ENCODE measurements around the gene LKAAEAR1. TPM values are rescaled to one million over a fixed set of nuclear protein-coding genes. Genes with fewer than 3 reads are reported as not detected.
A peak's percentile ranks its signal among the peaks of the same experiment; 100 is the strongest.

The LKAAEAR1 gene
- total and polyA plus RNA-seq, 9 of the 15 experiments (the other 6 are each of a cell fraction or from before 2014, with no cell fraction given), result not detected

DNA sequence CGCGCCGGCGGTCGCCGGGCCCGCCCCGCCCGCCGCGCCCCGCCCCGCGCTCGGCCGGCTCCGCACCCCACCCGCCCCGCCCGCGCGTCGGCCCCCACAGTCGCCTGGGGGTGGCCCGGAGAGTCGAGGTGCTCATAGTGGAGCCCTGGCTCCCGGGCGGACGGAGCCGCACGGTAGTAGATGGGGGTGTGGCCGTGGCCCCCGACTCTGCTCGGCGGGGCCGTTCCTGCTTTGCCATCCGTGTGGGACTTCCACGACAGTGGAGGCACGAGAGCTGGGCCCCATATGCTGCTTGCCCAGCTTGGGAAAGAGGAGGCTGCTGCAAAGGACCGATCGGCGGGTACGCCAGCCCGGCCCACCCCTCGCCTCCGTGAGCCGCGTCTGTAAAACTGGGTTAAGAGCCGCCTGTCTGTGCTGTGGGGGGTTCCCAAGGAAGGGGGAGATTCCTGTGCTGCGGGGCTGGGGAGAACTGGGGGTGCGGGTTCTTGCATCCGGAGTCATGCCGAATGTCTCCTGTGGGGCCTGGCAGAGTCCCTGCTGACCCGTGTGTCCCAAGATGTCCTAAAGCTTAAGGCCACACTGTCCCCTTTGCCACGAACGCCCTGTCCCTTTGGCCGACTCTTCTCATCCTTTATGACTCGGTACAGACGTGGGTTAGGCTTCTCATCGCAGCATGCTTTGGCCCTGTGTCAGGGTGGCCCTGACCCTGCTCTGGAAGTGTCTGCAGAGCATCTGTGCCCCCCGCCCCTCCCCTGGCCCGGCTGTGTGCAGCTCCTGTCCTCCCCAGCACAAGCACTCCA, 4.0 kb downstream of the LKAAEAR1 start, which contains the start of gene OPRL1 (continued):
- TF ChIP-seq RAD21 (CRISPR knock-in tag; conservative IDR thresholded peaks at IDR 0.05 in 1 of 2, IDR thresholded peaks at IDR 0.05 in 1 of 2), result no peak
- TF ChIP-seq GATAD2A (IDR thresholded peaks at IDR 0.05), result no peak
- no peak for TF ChIP-seq ZNF431 (CRISPR knock-in tag; IDR thresholded peaks at IDR 0.05)
- TF ChIP-seq CHCHD3 (CRISPR knock-in tag; IDR thresholded peaks at IDR 0.05), result no peak
- no peak for TF ChIP-seq THRAP3 (IDR thresholded peaks at IDR 0.05; ENCODE audit: borderline replicate concordance)
- TF ChIP-seq, protein P1, sequence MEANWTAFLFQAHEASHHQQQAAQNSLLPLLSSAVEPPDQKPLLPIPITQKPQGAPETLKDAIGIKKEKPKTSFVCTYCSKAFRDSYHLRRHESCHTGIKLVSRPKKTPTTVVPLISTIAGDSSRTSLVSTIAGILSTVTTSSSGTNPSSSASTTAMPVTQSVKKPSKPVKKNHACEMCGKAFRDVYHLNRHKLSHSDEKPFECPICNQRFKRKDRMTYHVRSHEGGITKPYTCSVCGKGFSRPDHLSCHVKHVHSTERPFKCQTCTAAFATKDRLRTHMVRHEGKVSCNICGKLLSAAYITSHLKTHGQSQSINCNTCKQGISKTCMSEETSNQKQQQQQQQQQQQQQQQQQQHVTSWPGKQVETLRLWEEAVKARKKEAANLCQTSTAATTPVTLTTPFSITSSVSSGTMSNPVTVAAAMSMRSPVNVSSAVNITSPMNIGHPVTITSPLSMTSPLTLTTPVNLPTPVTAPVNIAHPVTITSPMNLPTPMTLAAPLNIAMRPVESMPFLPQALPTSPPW (CRISPR knock-in tag; IDR thresholded peaks at IDR 0.05), result peak; percentile 61
- no peak for TF ChIP-seq IRF9 (tag; IDR thresholded peaks at IDR 0.05)
- no peak for TF ChIP-seq KDM2B (CRISPR knock-in tag; IDR thresholded peaks at IDR 0.05)
- peak; percentile 34 for TF ChIP-seq PRDM10 (IDR thresholded peaks at IDR 0.05; ENCODE audit: partially characterized antibody)
- TF ChIP-seq, protein P2, sequence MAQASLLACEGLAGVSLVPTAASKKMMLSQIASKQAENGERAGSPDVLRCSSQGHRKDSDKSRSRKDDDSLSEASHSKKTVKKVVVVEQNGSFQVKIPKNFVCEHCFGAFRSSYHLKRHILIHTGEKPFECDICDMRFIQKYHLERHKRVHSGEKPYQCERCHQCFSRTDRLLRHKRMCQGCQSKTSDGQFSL (CRISPR knock-in tag; IDR thresholded peaks at IDR 0.05), result peak; percentile 28; the same call in 1 of the 2 replicates
- TF ChIP-seq, protein P2 (tag; IDR thresholded peaks at IDR 0.05), result no peak

Data from K562 (cell line).